WTC11 (cell line): ENCODE data around the gene RSU1.

Source experiments
- AFF4 ChIP-seq: sonication (generic); formaldehyde crosslinking; IDR thresholded peaks from 2 replicates; pipeline ENCODE4 v1.8.1; 2023; ENCODE audit warnings: mild to moderate bottlenecking, missing genetic modification reagents, borderline replicate concordance
- CTCF ChIP-seq: fragments of 200-600 bp; IDR thresholded peaks from 2 replicates; pipeline ENCODE4 v1.8.0; 2022; ENCODE audit warnings: antibody characterized with exemption
- MAX ChIP-seq: sonication (generic); formaldehyde crosslinking; IDR thresholded peaks from 2 replicates; pipeline ENCODE4 v1.8.0; 2022; ENCODE audit warnings: mild to moderate bottlenecking, missing genetic modification reagents
- NFYB ChIP-seq: sonication (generic); formaldehyde crosslinking; conservative IDR thresholded peaks from 2 replicates; pipeline ENCODE4 v1.8.0; 2022; ENCODE audit warnings: low read depth, missing genetic modification reagents
- NR2C2 ChIP-seq: sonication (generic); formaldehyde crosslinking; IDR thresholded peaks from 2 replicates; pipeline ENCODE4 v1.8.0; 2022; ENCODE audit warnings: mild to moderate bottlenecking, missing genetic modification reagents
- SP1 ChIP-seq: sonication (generic); formaldehyde crosslinking; conservative IDR thresholded peaks from 2 replicates; pipeline ENCODE4 v1.8.1; 2022; ENCODE audit warnings: missing genetic modification reagents
- TEAD4 ChIP-seq: sonication (generic); formaldehyde crosslinking; IDR thresholded peaks from 2 replicates; pipeline ENCODE4 v1.8.0; 2022; ENCODE audit warnings: mild to moderate bottlenecking, missing genetic modification reagents
- USF2 ChIP-seq: sonication (generic); formaldehyde crosslinking; IDR thresholded peaks from 2 replicates; pipeline ENCODE4 v1.8.1; 2023; ENCODE audit warnings: mild to moderate bottlenecking, missing genetic modification reagents, moderate library complexity
- ZNF121 ChIP-seq: sonication (generic); formaldehyde crosslinking; IDR thresholded peaks from 2 replicates; pipeline ENCODE4 v1.8.0; 2023; ENCODE audit warnings: missing genetic modification reagents
- ZNF512 ChIP-seq: sonication (generic); formaldehyde crosslinking; IDR thresholded peaks from 2 replicates; pipeline ENCODE4 v1.8.1; 2022; ENCODE audit warnings: missing genetic modification reagents, borderline replicate concordance

GRCh38 chr10:16570731-16571130 lies 246.5 kb downstream of the RSU1 start:
- TF ChIP-seq ZNF121, result no peak
- TF ChIP-seq CTCF, result no peak
- no peak for TF ChIP-seq AFF4 (CRISPR knock-in tag)
- TF ChIP-seq MAX, result no peak
- TF ChIP-seq NFYB (CRISPR knock-in tag), result no peak
- TF ChIP-seq SP1 (CRISPR knock-in tag), result no peak
- no peak for TF ChIP-seq TEAD4 (CRISPR knock-in tag)
- no peak for TF ChIP-seq NR2C2 (CRISPR knock-in tag)
- TF ChIP-seq ZNF512 (CRISPR knock-in tag), result no peak
- TF ChIP-seq USF2 (CRISPR knock-in tag), result no peak
